ENCODE data around the gene ZNF473.

DNA sequence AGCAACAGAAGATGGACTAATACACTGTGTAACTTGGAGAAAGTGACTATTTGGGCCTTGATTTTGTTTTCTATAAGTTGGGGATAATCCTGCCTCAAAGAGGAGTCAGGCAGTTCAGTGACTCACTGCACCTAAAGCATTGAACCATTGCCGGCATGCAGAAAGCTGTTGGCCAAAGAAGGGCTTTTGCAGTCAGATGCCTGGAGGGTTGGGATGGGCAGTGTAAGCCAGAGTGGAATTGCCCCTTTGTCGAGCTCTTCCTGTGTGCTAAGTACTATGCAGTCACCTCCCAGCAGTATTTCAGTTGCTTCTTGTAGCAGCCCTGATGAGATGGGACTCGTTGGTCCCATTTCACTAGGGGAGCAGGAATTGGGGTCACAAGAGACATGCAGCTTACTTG, 11.1 kb downstream of the ZNF473 start:
- TF ChIP-seq, protein P1, sequence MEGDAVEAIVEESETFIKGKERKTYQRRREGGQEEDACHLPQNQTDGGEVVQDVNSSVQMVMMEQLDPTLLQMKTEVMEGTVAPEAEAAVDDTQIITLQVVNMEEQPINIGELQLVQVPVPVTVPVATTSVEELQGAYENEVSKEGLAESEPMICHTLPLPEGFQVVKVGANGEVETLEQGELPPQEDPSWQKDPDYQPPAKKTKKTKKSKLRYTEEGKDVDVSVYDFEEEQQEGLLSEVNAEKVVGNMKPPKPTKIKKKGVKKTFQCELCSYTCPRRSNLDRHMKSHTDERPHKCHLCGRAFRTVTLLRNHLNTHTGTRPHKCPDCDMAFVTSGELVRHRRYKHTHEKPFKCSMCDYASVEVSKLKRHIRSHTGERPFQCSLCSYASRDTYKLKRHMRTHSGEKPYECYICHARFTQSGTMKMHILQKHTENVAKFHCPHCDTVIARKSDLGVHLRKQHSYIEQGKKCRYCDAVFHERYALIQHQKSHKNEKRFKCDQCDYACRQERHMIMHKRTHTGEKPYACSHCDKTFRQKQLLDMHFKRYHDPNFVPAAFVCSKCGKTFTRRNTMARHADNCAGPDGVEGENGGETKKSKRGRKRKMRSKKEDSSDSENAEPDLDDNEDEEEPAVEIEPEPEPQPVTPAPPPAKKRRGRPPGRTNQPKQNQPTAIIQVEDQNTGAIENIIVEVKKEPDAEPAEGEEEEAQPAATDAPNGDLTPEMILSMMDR (IDR thresholded peaks at IDR 0.05), result no peak
- no peak for TF ChIP-seq ATF3 (CRISPR knock-in tag; conservative IDR thresholded peaks at IDR 0.05)
- TF ChIP-seq JUN (CRISPR knock-in tag; IDR thresholded peaks at IDR 0.05), result no peak
- no peak for TF ChIP-seq ZNF263 (CRISPR knock-in tag; IDR thresholded peaks at IDR 0.05; ENCODE audit: low read depth)
- no peak for TF ChIP-seq SP1 (CRISPR knock-in tag; conservative IDR thresholded peaks at IDR 0.05)
- no peak for TF ChIP-seq ZNF121 (CRISPR knock-in tag; IDR thresholded peaks at IDR 0.05)

Measured in WTC11 (cell line).